HEK293 (cell line): ENCODE data around the gene SLC16A6.

Experiments used
- RBAK ChIP-seq: fragments of 450-650 bp; formaldehyde crosslinking; IDR thresholded peaks from 2 replicates; pipeline ENCODE4 v1.5.1; 2016; ENCODE audit warnings: missing biosample characterization, missing genetic modification characterization
- ZNF341 ChIP-seq: fragments of 450-650 bp; formaldehyde crosslinking; IDR thresholded peaks from 2 replicates; pipeline ENCODE4; 2016; ENCODE audit warnings: low read depth, missing biosample characterization, missing genetic modification characterization
- TF ChIP-seq, protein P1 (sequence below): fragments of 450-650 bp; formaldehyde crosslinking; IDR thresholded peaks from 2 replicates; pipeline ENCODE4 v1.5.1; 2016; ENCODE audit warnings: missing biosample characterization, missing genetic modification characterization

DNA sequence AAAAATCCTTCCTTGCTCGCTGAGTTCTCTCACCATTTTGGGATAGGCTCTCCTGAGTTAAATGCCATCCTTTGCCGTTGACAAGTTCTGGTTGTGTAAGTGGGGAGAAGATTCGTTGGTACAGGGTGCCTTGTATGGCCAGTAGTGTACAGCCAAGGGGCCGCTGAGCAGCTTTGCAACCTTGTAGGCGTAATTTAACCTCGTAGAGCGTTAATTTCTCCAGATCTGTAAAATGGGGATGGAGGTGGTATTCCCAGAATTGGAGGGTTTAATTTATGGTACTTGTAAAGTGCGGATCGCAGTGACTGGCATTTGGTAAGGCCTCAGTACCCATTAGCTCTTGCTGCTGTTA is 1.7 kb upstream of the SLC16A6 start:
- TF ChIP-seq, protein P1, sequence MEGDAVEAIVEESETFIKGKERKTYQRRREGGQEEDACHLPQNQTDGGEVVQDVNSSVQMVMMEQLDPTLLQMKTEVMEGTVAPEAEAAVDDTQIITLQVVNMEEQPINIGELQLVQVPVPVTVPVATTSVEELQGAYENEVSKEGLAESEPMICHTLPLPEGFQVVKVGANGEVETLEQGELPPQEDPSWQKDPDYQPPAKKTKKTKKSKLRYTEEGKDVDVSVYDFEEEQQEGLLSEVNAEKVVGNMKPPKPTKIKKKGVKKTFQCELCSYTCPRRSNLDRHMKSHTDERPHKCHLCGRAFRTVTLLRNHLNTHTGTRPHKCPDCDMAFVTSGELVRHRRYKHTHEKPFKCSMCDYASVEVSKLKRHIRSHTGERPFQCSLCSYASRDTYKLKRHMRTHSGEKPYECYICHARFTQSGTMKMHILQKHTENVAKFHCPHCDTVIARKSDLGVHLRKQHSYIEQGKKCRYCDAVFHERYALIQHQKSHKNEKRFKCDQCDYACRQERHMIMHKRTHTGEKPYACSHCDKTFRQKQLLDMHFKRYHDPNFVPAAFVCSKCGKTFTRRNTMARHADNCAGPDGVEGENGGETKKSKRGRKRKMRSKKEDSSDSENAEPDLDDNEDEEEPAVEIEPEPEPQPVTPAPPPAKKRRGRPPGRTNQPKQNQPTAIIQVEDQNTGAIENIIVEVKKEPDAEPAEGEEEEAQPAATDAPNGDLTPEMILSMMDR (tag by site-specific recombination), result no peak
- TF ChIP-seq ZNF341 (tag by site-specific recombination), result no peak
- no peak for TF ChIP-seq RBAK (tag by site-specific recombination)
